H9 (cell line): Measurements from ENCODE around the gene ADAMTSL4. TPM values are rescaled to one million over a fixed set of nuclear protein-coding genes. Genes with fewer than 3 reads are reported as not detected.
A peak's percentile ranks its signal among the peaks of the same experiment; 100 is the strongest.

Source experiments
- DNase-seq: peaks from one replicate; pipeline ENCODE4 v3.0.0-alpha.2; 2017
- H2AFZ ChIP-seq: one replicate; pipeline ENCODE4 v1.6.1; 2013; ENCODE audit warnings: mild to moderate bottlenecking, low read length, control low read depth, moderate library complexity
- H2AK5ac ChIP-seq: 2 replicates; pipeline ENCODE4 v1.6.1; 2013; ENCODE audit warnings: low read length, control low read depth, mixed read lengths; ENCODE audit not compliant: insufficient read length
- H2BK120ac ChIP-seq: one replicate; pipeline ENCODE4 v1.6.1; 2013; ENCODE audit warnings: low read depth, mild to moderate bottlenecking, low read length, control low read depth, inconsistent platforms; ENCODE audit not compliant: poor library complexity, severe bottlenecking
- H2BK12ac ChIP-seq: 2 replicates; pipeline ENCODE4 v1.6.1; 2013; ENCODE audit warnings: low read length, control low read depth, mixed read lengths, low read depth; ENCODE audit not compliant: insufficient read length
- H2BK15ac ChIP-seq: 2 replicates; pipeline ENCODE4 v1.6.1; 2013; ENCODE audit warnings: low read depth, low read length, control low read depth
- H2BK20ac ChIP-seq: one replicate; pipeline ENCODE4 v1.6.1; 2013; ENCODE audit warnings: low read depth, mild to moderate bottlenecking, low read length, control low read depth, inconsistent platforms; ENCODE audit not compliant: poor library complexity, severe bottlenecking
- H2BK5ac ChIP-seq: 2 replicates; pipeline ENCODE4 v1.6.1; 2013; ENCODE audit warnings: low read length, control low read depth, mixed read lengths; ENCODE audit not compliant: insufficient read length
- H3K14ac ChIP-seq: 2 replicates; pipeline ENCODE4 v1.6.1; 2013; ENCODE audit warnings: low read length, control low read depth; ENCODE audit not compliant: insufficient read depth
- H3K18ac ChIP-seq: 2 replicates; pipeline ENCODE4 v1.6.1; 2013; ENCODE audit warnings: low read depth, mild to moderate bottlenecking, mixed read lengths, low read length, control low read depth; ENCODE audit not compliant: insufficient read length
- H3K23ac ChIP-seq: 2 replicates; pipeline ENCODE4 v1.6.1; 2013; ENCODE audit warnings: low read length, control low read depth, mixed read lengths, low read depth; ENCODE audit not compliant: insufficient read length
- H3K23me2 ChIP-seq: 2 replicates; pipeline ENCODE4 v1.6.1; 2013; ENCODE audit warnings: low read depth, mild to moderate bottlenecking, mixed read lengths, low read length, control low read depth; ENCODE audit not compliant: insufficient read length, poor library complexity, severe bottlenecking
- H3K27ac ChIP-seq: 2 replicates; pipeline ENCODE4 v1.5.1; 2013; ENCODE audit warnings: low read length, control low read depth, mixed read lengths, low read depth; ENCODE audit not compliant: insufficient read length
- H3K27me3 ChIP-seq: 2 replicates; pipeline ENCODE4 v1.6.1; 2013; ENCODE audit warnings: low read length, control low read depth, inconsistent platforms; ENCODE audit not compliant: insufficient read depth
- H3K4ac ChIP-seq: 2 replicates; pipeline ENCODE4 v1.6.1; 2013; ENCODE audit warnings: low read depth, mild to moderate bottlenecking, control low read depth, inconsistent platforms, low read length, moderate library complexity
- H3K4me1 ChIP-seq: 2 replicates; pipeline ENCODE4 v1.6.1; 2013; ENCODE audit warnings: low read length, control low read depth, inconsistent platforms; ENCODE audit not compliant: insufficient read depth
- H3K4me2 ChIP-seq: 2 replicates; pipeline ENCODE4 v1.6.1; 2013; ENCODE audit warnings: low read length, control low read depth, mixed read lengths; ENCODE audit not compliant: insufficient read length, insufficient read depth
- H3K56ac ChIP-seq: 2 replicates; pipeline ENCODE4 v1.6.1; 2013; ENCODE audit warnings: low read depth, mild to moderate bottlenecking, mixed read lengths, low read length, control low read depth; ENCODE audit not compliant: insufficient read length
- H3K79me1 ChIP-seq: 2 replicates; pipeline ENCODE4 v1.6.1; 2013; ENCODE audit warnings: low read depth, mild to moderate bottlenecking, moderate library complexity, low read length, control low read depth, inconsistent platforms; ENCODE audit not compliant: insufficient read depth, poor library complexity, severe bottlenecking
- H3K79me2 ChIP-seq: 2 replicates; pipeline ENCODE4 v1.6.1; 2013; ENCODE audit warnings: low read length, control low read depth, inconsistent platforms; ENCODE audit not compliant: insufficient read depth
- H3K9ac ChIP-seq: 2 replicates; pipeline ENCODE4 v1.6.1; 2013; ENCODE audit warnings: low read length, control low read depth, mixed read lengths; ENCODE audit not compliant: insufficient read length; ENCODE audit errors: extremely low read depth
- H3K9me3 ChIP-seq: one replicate; pipeline ENCODE4 v1.6.1; 2013; ENCODE audit warnings: low read depth, low read length, inconsistent platforms; ENCODE audit not compliant: control insufficient read depth
- H3T11ph ChIP-seq: one replicate; pipeline ENCODE4 v1.6.1; 2013; ENCODE audit warnings: mild to moderate bottlenecking, low read length, control low read depth, inconsistent platforms
- H4K20me1 ChIP-seq: one replicate; pipeline ENCODE4 v1.6.1; 2013; ENCODE audit not compliant: control insufficient read depth, insufficient read length, insufficient read depth
- H4K5ac ChIP-seq: 2 replicates; pipeline ENCODE4 v1.6.1; 2013; ENCODE audit warnings: low read depth, mild to moderate bottlenecking, mixed read lengths, low read length, control low read depth; ENCODE audit not compliant: insufficient read length
- H4K8ac ChIP-seq: replicated peaks from 2 replicates; pipeline ENCODE4 v1.6.1; 2013; ENCODE audit warnings: low read length, control low read depth, mixed read lengths, low read depth; ENCODE audit not compliant: insufficient read length
- H4K91ac ChIP-seq: 2 replicates; pipeline ENCODE4 v1.6.1; 2013; ENCODE audit warnings: low read depth, mild to moderate bottlenecking, moderate library complexity, mixed read lengths, low read length, control low read depth; ENCODE audit not compliant: insufficient read length
- H3K27ac Mint-ChIP-seq, 3 experiments: 2 replicates in 2 of 3; 3 replicates in 1 of 3; pipeline ENCODE4 v1.8.0; 2020 to 2021; ENCODE audit warnings: mixed read lengths in 3 of 3, mild to moderate bottlenecking in 1 of 3, moderate library complexity in 1 of 3
- H3K27me3 Mint-ChIP-seq: 2 replicates; pipeline ENCODE4 v1.8.0; 2021; ENCODE audit warnings: low read depth, mild to moderate bottlenecking, moderate library complexity, mixed read lengths
- H3K36me3 Mint-ChIP-seq, 3 experiments: 2 replicates in 2 of 3; 3 replicates in 1 of 3; pipeline ENCODE4 v1.8.0; 2020 to 2021; ENCODE audit warnings: low read depth in 3 of 3, mixed read lengths in 3 of 3; ENCODE audit not compliant: insufficient read depth in 1 of 3
- H3K4me1 Mint-ChIP-seq, 2 experiments: 2 replicates each; pipeline ENCODE4 v1.8.0; 2020; ENCODE audit warnings: mixed read lengths in 2 of 2
- H3K4me3 Mint-ChIP-seq, 2 experiments: 2 replicates in 1 of 2; 3 replicates in 1 of 2; pipeline ENCODE4 v1.8.0; 2020 to 2021; ENCODE audit warnings: mild to moderate bottlenecking in 2 of 2, mixed read lengths in 2 of 2, moderate library complexity in 1 of 2
- H3K9me3 Mint-ChIP-seq, 2 experiments: 2 replicates in 1 of 2; 3 replicates in 1 of 2; pipeline ENCODE4 v1.8.0; 2020; ENCODE audit warnings: mild to moderate bottlenecking in 2 of 2, mixed read lengths in 2 of 2, moderate library complexity in 1 of 2
- CTCF ChIP-seq: fragments of 200-600 bp; sonication (generic); conservative IDR thresholded peaks from 3 replicates; pipeline ENCODE4 v1.8.0; 2021; ENCODE audit warnings: antibody characterized with exemption, mild to moderate bottlenecking
- WGBS: extraction: QIAGEN DNeasy Blood & Tissue Kit; methylation state at CpG from one replicate; pipeline ENCODE4 v1.1.7; 2013; ENCODE audit warnings: missing lambda C conversion rate, low lambda C conversion rate, mixed read lengths; ENCODE audit not compliant: insufficient read length; ENCODE audit errors: extremely low coverage; 5-methylcytosine and 5-hydroxymethylcytosine counted together
- total RNA-seq: library from RNA; stranded (reverse); gene quantifications from 2 replicates; pipeline ENCODE4 v1.2.1, GENCODE V29; 2021

Gene ADAMTSL4
- total RNA-seq, 1 experiment from 2014 or later = 6.1 TPM

- H3K79me1 ChIP-seq = no peaks in the 10 kb centered on the region
- no CpG with 5 or more reads among the region's 4 CpGs for WGBS
- peak overlapping the region; percentile 98 for H3K9ac ChIP-seq
- H3K18ac ChIP-seq = no peak overlapping the region
- peaks cover 35% of the 10 kb centered on the region for H3K79me2 ChIP-seq
- no peaks in the 10 kb centered on the region for H3K27me3 ChIP-seq
- Mint-ChIP-seq H3K27ac (peak overlapping the region in 1 of 3 experiments; percentile 87; a peak in 3 of 7 replicates), H3K27me3 (peaks cover 3% of the 10 kb centered on the region; the same call in 1 of the 2 replicates), H3K9me3 (peaks cover 6 to 15% of the 10 kb centered on the region in 2 experiments; a peak in 4 of 5 replicates), H3K36me3 (peaks cover 66 to 75% (median 66%) of the 10 kb centered on the region in 3 experiments), H3K4me3 (peak overlapping the region; percentile 96 to 97), H3K4me1 (peaks cover 50 to 63% of the 10 kb centered on the region in 2 experiments)
- H2AK5ac ChIP-seq = no peak overlapping the region
- no peak overlapping the region for H3K23ac ChIP-seq
- no peak overlapping the region for H4K91ac ChIP-seq
- no peak for TF ChIP-seq CTCF
- H2BK12ac ChIP-seq = no peak overlapping the region
- peaks cover 7% of the 10 kb centered on the region for H3K23me2 ChIP-seq
- H2BK5ac ChIP-seq = no peak overlapping the region
- H2AFZ ChIP-seq = no peak overlapping the region
- H2BK20ac ChIP-seq = no peak overlapping the region
- no peak overlapping the region for H2BK15ac ChIP-seq
- no peaks in the 10 kb centered on the region for H4K20me1 ChIP-seq
- no peak overlapping the region for H4K5ac ChIP-seq
- H3K4me1 ChIP-seq = peaks cover 4% of the 10 kb centered on the region
- peak overlapping the region; percentile 98 for H3K4me2 ChIP-seq
- H3K56ac ChIP-seq = no peak overlapping the region
- H3K27ac ChIP-seq = no peak overlapping the region
- H4K8ac ChIP-seq = no peak overlapping the region
- no peak for DNase-seq
- H3K14ac ChIP-seq = no peak overlapping the region
- H3K9me3 ChIP-seq = no peaks in the 10 kb centered on the region
- no peak overlapping the region for H3K4ac ChIP-seq
- no peak overlapping the region for H3T11ph ChIP-seq
- no peak overlapping the region for H2BK120ac ChIP-seq
Measured at GRCh38 chr1:150576367-150576711, 27.1 kb downstream of the ADAMTSL4 start.
